ENCODE results near the gene RFK.

- TF ChIP-seq CTCF (IDR thresholded peaks at IDR 0.05; ENCODE audit: poor library complexity), result no peak
- no peak for TF ChIP-seq EZH2 (IDR thresholded peaks at IDR 0.05; ENCODE audit: borderline replicate concordance)
- no peak for TF ChIP-seq EZH2phosphoT487 (IDR thresholded peaks at IDR 0.05; ENCODE audit: low read depth, severe bottlenecking, unreplicated experiment)
Observed at GRCh38 chr9:76342858-76343257, 51.4 kb downstream of the RFK start.
